HCT116 (cell line): ENCODE results near the gene CCNK. TPM values are rescaled to one million over a fixed set of nuclear protein-coding genes. Genes with fewer than 3 reads are reported as not detected.

ENCODE experiments used
- ATAC-seq: fragments of 200-7000 bp; cut with Tn5 transposase; 2 replicates; pipeline ENCODE4 v1.9.1; 2020; ENCODE audit warnings: mild to moderate bottlenecking, moderate library complexity
- BruUV-seq: library from RNA; stranded (reverse); fragments of 400-500 nt; replicated peaks from 2 replicates; lab custom pipeline; 2021; lab: Mats Ljungman, UMichigan
- CTCF ChIA-PET: fragments of 300-600 bp; sonication (Branson Sonifier 250); formaldehyde crosslinking; loops from one replicate; lab custom pipeline; 2021; ENCODE audit warnings: antibody characterized with exemption; lab: Charles Lee
- POLR2A ChIA-PET: fragments of 300-600, 350-600 bp; sonication (Branson Sonifier 250); formaldehyde crosslinking; loops from one replicate; lab custom pipeline; 2021; ENCODE audit warnings: antibody characterized with exemption; lab: Charles Lee
- RAD21 ChIA-PET, 2 experiments: fragments of 300-600 bp; sonication (Branson Sonifier 250); formaldehyde crosslinking; loops; one replicate each; lab custom pipeline; 2023; ENCODE audit warnings: low total read pairs in 2 of 2; ENCODE audit not compliant: uncharacterized antibody in 2 of 2, unreplicated experiment in 2 of 2, low non-redundant PET in 1 of 2; lab: Charles Lee
- DNase-seq: peaks from one replicate; pipeline ENCODE4 v3.0.0-alpha.2; 2010; ENCODE audit warnings: low read depth, low spot score
- H2AFZ ChIP-seq: fragments of 200-600 bp; shearing (Covaris generic), sonication (generic); 2 replicates; pipeline ENCODE4 v1.6.1; 2017; ENCODE audit warnings: low read depth, mixed run types, mixed read lengths, antibody characterized with exemption, low read length; ENCODE audit not compliant: poor library complexity, severe bottlenecking
- H3K27ac ChIP-seq: 2 replicates; pipeline ENCODE4 v1.5.1; 2012; ENCODE audit warnings: low read depth, low read length
- H3K27me3 ChIP-seq: fragments of 200-600 bp; sonication (generic); 2 replicates; pipeline ENCODE4 v1.6.1; 2016; ENCODE audit warnings: mixed run types, low read length, mixed read lengths; ENCODE audit not compliant: insufficient read depth
- H3K36me3 ChIP-seq, 2 experiments: fragments of 200-500 bp in 1 of 2; fragments of 200-600 bp in 1 of 2; sonication (Bioruptor generic) in 1 of 2; sonication (generic) in 1 of 2; 2 replicates each; pipeline versions ENCODE4 v1.5.1 to v1.6.1; 2014 to 2016; ENCODE audit warnings: low read length in 2 of 2, inconsistent platforms in 1 of 2, mixed read lengths in 1 of 2, mixed run types in 1 of 2; ENCODE audit not compliant: insufficient read depth in 2 of 2, control insufficient read depth in 1 of 2
- H3K4me1 ChIP-seq, 2 experiments: fragments of 200-600 bp in 1 of 2; sonication (generic) in 1 of 2; 2 replicates each; pipeline versions ENCODE4 v1.5.1 to v1.6.1; 2012 to 2017; ENCODE audit warnings: low read length in 2 of 2, inconsistent platforms in 1 of 2, mild to moderate bottlenecking in 1 of 2, mixed read lengths in 1 of 2, mixed run types in 1 of 2, moderate library complexity in 1 of 2; ENCODE audit not compliant: insufficient read depth in 2 of 2, control insufficient read depth in 1 of 2
- H3K4me2 ChIP-seq: fragments of 200-600 bp; sonication (generic); 2 replicates; pipeline ENCODE4 v1.6.1; 2017; ENCODE audit warnings: mixed run types, low read length, mixed read lengths
- H3K4me3 ChIP-seq, 2 experiments: fragments of 200-600 bp in 1 of 2; sonication (generic) in 1 of 2; replicated peaks in 1 of 2; 2 replicates each; pipeline ENCODE4 v1.5.1; 2011 to 2016; ENCODE audit warnings: low read length in 2 of 2, control low read depth in 1 of 2, low read depth in 1 of 2, mild to moderate bottlenecking in 1 of 2, mixed read lengths in 1 of 2, mixed run types in 1 of 2
- H3K79me2 ChIP-seq: fragments of 200-600 bp; sonication (generic); 2 replicates; pipeline ENCODE4 v1.6.1; 2017; ENCODE audit warnings: mild to moderate bottlenecking, mixed run types, low read length, moderate library complexity, mixed read lengths; ENCODE audit not compliant: insufficient read depth
- H3K9ac ChIP-seq: fragments of 200-600 bp; sonication (generic); 2 replicates; pipeline ENCODE4 v1.6.1; 2016; ENCODE audit warnings: low read length, mixed read lengths
- H3K9me2 ChIP-seq: fragments of 200-600 bp; sonication (generic), shearing (Covaris generic); 2 replicates; pipeline ENCODE4 v1.6.1; 2017; ENCODE audit warnings: mixed run types, mild to moderate bottlenecking, moderate library complexity; ENCODE audit not compliant: insufficient read depth
- H3K9me3 ChIP-seq, 2 experiments: fragments of 200-500 bp in 1 of 2; fragments of 200-600 bp in 1 of 2; sonication (Bioruptor generic) in 1 of 2; sonication (generic) in 1 of 2; 2 replicates each; pipeline ENCODE4 v1.6.1; 2014 to 2017; ENCODE audit warnings: low read length in 2 of 2, mixed read lengths in 2 of 2, inconsistent platforms in 1 of 2, low read depth in 1 of 2, mild to moderate bottlenecking in 1 of 2, mixed run types in 1 of 2, moderate library complexity in 1 of 2; ENCODE audit not compliant: control insufficient read depth in 1 of 2, insufficient read depth in 1 of 2
- H4K20me1 ChIP-seq: fragments of 200-600 bp; sonication (generic), shearing (Covaris generic); 2 replicates; pipeline ENCODE4 v1.6.1; 2017; ENCODE audit warnings: mixed run types, mild to moderate bottlenecking, moderate library complexity; ENCODE audit not compliant: insufficient read depth
- CBX3 ChIP-seq: IDR thresholded peaks from 2 replicates; pipeline ENCODE4 v1.6.1; 2012; ENCODE audit warnings: low read depth
- CEBPB ChIP-seq: IDR thresholded peaks from 2 replicates; pipeline ENCODE4 v1.6.1; 2012; ENCODE audit warnings: low read depth
- ELF1 ChIP-seq: IDR thresholded peaks from 2 replicates; pipeline ENCODE4 v1.6.1; 2012; ENCODE audit warnings: low read depth, borderline replicate concordance
- EZH2 ChIP-seq: fragments of 200-600 bp; sonication (generic); IDR thresholded peaks from 2 replicates; pipeline ENCODE4 v1.6.1; 2017; ENCODE audit warnings: antibody characterized with exemption, mixed run types
- EZH2phosphoT487 ChIP-seq: fragments of 200-600 bp; IDR thresholded peaks from 2 replicates; pipeline ENCODE4 v1.6.1; 2018; ENCODE audit warnings: antibody characterized with exemption, borderline replicate concordance
- JUND ChIP-seq: IDR thresholded peaks from 2 replicates; pipeline ENCODE4 v1.6.1; 2012
- MAX ChIP-seq: IDR thresholded peaks from 2 replicates; pipeline ENCODE4 v1.6.1; 2012
- POLR2AphosphoS5 ChIP-seq: IDR thresholded peaks from 2 replicates; pipeline ENCODE4 v1.6.1; 2011; ENCODE audit warnings: mild to moderate bottlenecking, low read depth, low read length, moderate library complexity
- REST ChIP-seq: IDR thresholded peaks from 2 replicates; pipeline ENCODE4 v1.6.1; 2012; ENCODE audit warnings: low read depth
- SIN3A ChIP-seq: IDR thresholded peaks from 2 replicates; pipeline ENCODE4 v1.6.1; 2012; ENCODE audit warnings: low read depth
- SP1 ChIP-seq: IDR thresholded peaks from 2 replicates; pipeline ENCODE4 v1.6.1; 2012; ENCODE audit warnings: low read depth
- SRF ChIP-seq: IDR thresholded peaks from 2 replicates; pipeline ENCODE4 v1.6.1; 2012; ENCODE audit warnings: low read depth
- TCF7L2 ChIP-seq: IDR thresholded peaks from 2 replicates; pipeline ENCODE4 v1.7.0; 2011; ENCODE audit warnings: borderline replicate concordance, inconsistent platforms; ENCODE audit not compliant: insufficient read depth, insufficient read length; ENCODE audit errors: extremely low read depth
- ZBTB33 ChIP-seq: IDR thresholded peaks from 2 replicates; pipeline ENCODE4 v1.6.1; 2011; ENCODE audit warnings: mild to moderate bottlenecking, low read length, moderate library complexity; ENCODE audit not compliant: insufficient replicate concordance; ENCODE audit errors: extremely low read depth
- ZFX ChIP-seq: fragments of 450-650 bp; IDR thresholded peaks from 2 replicates; pipeline ENCODE4 v1.6.1; 2017
- ZNF274 ChIP-seq: fragments of 200-500 bp; sonication (Bioruptor generic); IDR thresholded peaks from 2 replicates; pipeline ENCODE4 v1.6.1; 2014; ENCODE audit warnings: mild to moderate bottlenecking, low read depth, low read length, inconsistent platforms
- intact Hi-C: fragments of 100-400 bp; cut with micrococcal nuclease; formaldehyde crosslinking; loops from 2 replicates; pipeline ENCODE4 v1.10.0; 2022
- total RNA-seq: library from RNA; stranded (reverse); gene quantifications from one replicate; pipeline ENCODE4 v1.2.1, GENCODE V29; 2021; ENCODE audit not compliant: unreplicated experiment

Gene CCNK
- total RNA-seq, 1 experiment from 2014 or later: 68.2 TPM

GRCh38 chr14:99522934-99523703 lies 41.9 kb downstream of the CCNK start (continued):
- TF ChIP-seq MAX: no peak
- no peak for TF ChIP-seq ZNF274
- no peak for TF ChIP-seq EZH2
- TF ChIP-seq REST: no peak
- TF ChIP-seq POLR2AphosphoS5: no peak
- no peak for TF ChIP-seq ELF1
- TF ChIP-seq SRF: no peak
- no peak for TF ChIP-seq SIN3A
- TF ChIP-seq, all 23 proteins: peak for 0

- Histone ChIP-seq H3K27me3 (no peaks in the 10 kb centered on the region), H3K36me3 (no peaks in the 10 kb centered on the region), H2AFZ (no peak overlapping the region), H3K4me2 (no peak overlapping the region), H3K4me1 (peaks cover 0 to 6% of the 10 kb centered on the region in 2 experiments; a peak in 2 of 4 replicates), H3K27ac (no peak overlapping the region), H3K9ac (no peak overlapping the region), H3K9me3 (no peaks in the 10 kb centered on the region), H3K79me2 (peaks cover 6% of the 10 kb centered on the region; the same call in 1 of the 2 replicates), H4K20me1 (no peaks in the 10 kb centered on the region), H3K9me2 (no peaks in the 10 kb centered on the region), H3K4me3 (no peak overlapping the region)
- BruUV-seq: no TSS peak
- intact Hi-C loops: loop anchor here (10.0 kb wide), 1 partner anchor 421 kb away; no protein-coding TSS in a partner anchor
- RAD21 ChIA-PET: interaction anchor here in 1 of 2 experiments (0.5 kb wide), 1 partner anchor 104 kb away, joined by 4 read pairs; no protein-coding TSS in a partner anchor
- no peak for DNase-seq
- POLR2A ChIA-PET: no interaction called here
- no peak for ATAC-seq
- CTCF ChIA-PET: no interaction called here
- TF ChIP-seq EZH2phosphoT487 (no peak), JUND (no peak), SP1 (no peak), MAX (no peak), CBX3 (no peak), SIN3A (no peak), ZBTB33 (no peak), CEBPB (no peak), TCF7L2 (no peak), ZFX (no peak), ZNF274 (no peak), SRF (no peak)
These were observed 42.5 kb downstream of the CCNK start for GRCh38 chr14:99523704-99524055.
